ENCODE data around the gene CTXND1.
"Not testable (repeated sequence)": the region's sequence is repeated elsewhere in the genome, so short reads cannot be mapped to it uniquely, and the experiment has no call there.

The CTXND1 gene

DNA sequence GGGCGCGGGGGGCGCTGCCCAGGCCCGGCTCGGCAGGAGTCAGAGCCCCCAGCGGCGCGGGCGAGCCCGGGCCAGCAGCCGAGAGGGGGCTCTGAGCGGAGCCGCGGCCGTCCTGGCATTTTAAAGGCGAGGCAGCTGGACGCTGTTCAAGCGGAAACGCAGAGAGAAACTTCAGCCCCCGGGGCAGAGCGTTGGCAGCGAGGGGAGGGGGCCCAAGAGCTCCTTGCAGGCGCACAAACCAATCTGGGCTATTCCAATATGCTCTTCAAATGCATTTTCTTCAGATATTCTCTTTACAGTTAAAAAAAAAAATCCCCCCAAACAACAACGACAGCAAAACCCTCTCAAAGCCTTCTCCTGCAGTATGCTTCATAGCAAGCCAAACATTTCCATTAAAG lies at the start of gene CTXND1:
TSS of gene CTXND1 (minus strand) at position 93 of the 398 bp plus-strand sequence. CDS start 50,264 bp downstream, outside the sequence.
- no peak for DNase-seq (ENCODE audit: low spot score)

DNA sequence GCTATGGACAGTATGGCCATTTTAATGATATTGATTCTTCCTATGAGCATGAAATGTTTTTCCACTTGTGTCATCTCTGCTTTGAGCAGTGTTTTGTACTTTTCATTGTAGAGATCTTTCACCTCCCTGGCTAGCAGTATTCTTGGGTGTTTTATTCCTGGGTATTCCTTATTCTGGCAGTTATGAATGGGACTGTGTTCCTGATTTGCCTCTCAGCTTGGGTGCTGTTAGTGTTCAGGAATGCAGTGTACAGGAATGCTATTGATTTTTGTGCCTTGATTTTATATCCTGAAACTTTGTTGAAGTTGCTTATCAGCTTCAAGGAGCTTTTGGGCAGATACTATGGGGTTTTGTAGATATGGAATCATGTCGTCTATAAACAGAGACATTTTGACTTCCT lies 49.5 kb upstream of the CTXND1 start:
- no peak for DNase-seq (ENCODE audit: low spot score)

DNA sequence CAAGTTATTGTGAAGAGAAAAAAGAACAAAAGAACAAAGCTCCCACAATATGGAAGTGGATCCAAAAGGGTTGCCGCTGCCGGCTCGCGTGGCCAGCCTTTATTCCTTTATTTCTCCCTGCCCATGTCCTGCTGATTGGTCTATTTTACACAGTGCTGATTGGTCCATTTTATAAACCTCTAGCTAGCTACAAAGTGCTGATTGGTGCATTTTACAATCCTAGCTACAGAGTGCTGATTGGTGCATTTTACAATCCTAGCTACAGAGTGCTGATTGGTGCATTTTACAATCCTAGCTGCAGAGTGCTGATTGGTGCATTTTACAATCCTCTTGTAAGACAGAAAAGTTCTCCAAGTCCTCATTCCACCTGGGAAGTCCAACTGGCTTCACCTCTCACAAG lies 43.8 kb upstream of the CTXND1 start:
- DNase-seq (ENCODE audit: low spot score), result not testable (repeated sequence)

DNA sequence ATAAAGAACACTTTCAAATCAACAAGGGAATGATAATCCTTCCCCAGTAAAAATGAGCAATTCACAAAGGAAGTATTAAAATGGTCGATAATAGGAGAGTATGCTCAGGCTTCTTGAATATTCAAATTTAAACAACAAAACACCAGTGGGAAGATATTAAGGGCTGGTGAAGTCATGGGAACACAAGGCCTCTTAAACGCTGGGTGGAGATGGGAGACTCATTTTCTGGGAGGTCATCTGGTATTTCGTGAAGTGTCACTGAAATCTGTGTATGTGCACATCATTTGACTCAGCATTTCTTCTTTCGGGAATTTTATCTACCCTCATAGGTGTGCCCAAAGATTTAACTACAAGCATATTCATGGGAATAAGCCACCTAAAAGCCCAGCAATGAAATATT lies 40.1 kb upstream of the CTXND1 start:
- no peak for DNase-seq (ENCODE audit: low spot score)

DNA sequence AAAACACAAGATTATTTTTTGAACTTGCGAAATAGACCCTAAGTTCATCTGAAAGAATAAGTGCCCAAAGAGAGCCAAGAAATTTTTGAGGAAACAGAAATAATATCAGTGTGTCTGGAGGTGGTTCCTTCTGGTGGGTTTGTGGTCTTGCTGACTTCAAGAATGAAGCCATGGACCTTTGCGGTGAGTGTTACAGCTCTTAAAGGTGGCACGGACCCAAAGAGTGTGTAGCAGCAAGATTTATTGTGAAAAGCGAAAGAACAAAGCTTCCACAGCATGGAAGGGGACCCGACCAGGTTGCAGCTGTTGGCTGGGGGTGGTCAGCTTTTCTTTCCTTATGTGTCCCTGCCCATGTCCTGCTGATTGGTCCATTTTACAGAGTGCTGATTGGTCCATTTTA lies 38.9 kb upstream of the CTXND1 start:
- not testable (repeated sequence) for DNase-seq (ENCODE audit: low spot score)

DNA sequence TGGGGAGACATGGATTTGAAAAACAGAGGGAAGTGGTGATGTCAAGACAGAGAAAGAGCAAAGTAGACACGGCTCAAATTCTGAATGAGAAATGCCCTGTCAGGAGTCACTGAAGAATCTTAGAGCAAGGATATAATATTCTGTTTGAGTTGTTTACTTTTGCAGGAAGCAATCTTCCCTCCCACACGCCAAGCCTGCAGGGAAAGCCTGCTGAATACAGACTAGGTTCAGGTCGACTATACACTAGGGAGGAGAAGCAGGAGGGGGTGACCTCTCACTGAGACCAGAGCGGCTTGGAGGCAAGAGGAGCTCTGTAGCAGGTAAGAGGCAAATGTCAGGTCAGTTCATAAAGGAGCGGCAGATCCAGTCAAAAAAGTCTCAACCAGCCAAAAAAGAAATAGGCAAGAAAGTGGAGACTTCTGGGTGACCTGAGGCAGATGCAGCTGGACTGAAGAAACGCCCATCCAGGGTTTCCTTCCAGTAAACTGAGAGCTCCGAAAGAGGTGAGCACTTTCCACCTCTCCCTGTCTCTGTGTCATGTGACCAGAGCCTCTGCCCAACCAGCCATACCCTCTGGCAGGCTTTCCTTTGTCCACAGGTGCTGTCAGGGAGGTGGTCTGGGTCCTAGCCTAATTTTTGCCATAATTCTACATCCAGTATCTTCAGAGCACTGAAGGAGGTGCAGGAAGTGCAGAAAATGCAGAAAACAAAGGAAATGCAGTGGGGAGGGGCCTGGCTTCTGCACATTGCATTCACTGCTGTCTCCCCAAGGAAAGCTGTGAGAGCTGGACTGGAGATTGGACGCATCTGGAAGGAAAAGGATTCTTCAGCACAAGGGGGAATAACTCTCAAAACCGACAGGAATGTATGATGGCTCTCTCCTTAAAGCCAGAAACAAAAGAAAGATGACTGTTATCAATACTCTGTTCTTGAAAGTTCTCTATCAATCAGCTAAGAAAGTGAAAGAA lies 37.8 kb upstream of the CTXND1 start:
- DNase-seq (ENCODE audit: low spot score), result no peak

DNA sequence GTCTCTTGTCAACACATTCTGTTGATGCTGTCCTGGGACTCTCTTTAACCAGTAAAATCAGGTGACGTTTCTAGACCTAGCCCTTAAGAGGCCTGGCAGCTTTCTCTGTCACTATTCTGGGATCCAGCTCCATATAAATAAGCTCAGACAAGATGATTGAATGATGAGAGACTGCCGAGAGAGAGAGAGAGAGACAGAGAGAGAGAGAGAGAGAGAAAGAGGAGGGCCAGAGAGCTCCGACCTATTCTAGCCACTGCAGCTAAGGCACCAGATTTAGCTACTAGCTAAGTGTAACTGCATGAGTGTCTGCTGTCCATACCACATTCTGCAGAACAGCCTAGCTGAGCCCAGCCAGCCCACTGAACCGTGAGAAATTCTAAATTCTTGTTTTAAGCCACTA lies 36.1 kb upstream of the CTXND1 start:
- DNase-seq (ENCODE audit: low spot score), result no peak

DNA sequence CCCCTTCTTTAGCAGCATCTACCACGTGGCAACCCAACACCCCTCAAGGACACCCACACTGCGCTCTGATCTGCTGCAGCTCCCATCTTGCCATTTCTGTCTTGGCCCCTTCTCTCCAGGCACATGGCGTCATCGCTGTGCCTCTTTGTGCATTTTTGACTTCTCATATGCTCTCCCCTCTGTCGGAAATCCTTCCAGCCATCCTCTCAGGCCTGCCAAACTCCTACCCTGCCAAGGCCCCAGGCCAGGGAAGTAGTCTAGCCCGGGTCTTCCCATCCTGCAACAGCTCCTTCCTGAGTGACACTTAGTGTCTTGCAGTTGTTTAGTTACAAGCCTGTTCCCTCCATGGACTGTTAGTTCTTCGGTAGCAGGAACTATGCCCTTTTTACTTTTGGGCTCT lies 34.0 kb upstream of the CTXND1 start:
- no peak for DNase-seq (ENCODE audit: low spot score)

DNA sequence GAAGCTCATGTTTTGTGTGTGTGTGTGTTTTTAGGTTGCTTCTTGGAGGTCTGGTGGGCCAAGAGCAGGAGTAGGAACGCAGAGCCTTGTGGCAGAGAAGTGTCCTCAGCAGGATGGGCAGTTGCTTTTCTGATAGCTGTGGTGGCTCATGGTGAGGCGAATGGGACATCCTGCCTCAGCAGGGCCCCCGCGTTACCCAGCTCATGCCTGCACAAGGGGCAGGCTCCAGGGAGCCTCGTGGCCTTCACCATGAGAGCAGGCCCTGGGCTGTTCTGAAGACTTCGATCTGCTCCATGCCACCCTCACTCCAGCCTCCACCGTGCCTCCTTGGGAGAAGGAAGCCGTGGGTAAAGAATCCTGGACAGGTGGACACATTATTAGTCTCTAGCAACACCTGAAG lies 33.4 kb upstream of the CTXND1 start:
- no peak for DNase-seq (ENCODE audit: low spot score)

DNA sequence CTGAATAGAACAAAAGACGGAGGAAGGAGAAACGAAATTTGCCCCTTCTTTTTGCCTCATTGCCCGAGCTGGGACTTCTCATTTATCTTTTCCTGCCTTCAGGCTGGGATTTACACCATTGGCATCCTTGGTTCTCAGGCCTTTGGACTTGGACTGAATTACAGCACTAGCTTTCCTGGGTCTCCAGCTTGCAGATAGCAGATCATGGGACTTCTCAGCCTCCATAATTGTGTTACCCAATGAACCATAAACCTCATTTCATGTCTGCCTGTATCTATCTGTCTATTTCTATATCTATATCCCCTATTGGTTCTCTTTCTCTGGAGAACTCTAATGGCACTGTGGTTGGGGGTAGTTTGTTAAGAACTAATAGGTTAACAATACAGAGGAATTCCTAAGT lies 31.5 kb upstream of the CTXND1 start:
- no peak for DNase-seq (ENCODE audit: low spot score)

DNA sequence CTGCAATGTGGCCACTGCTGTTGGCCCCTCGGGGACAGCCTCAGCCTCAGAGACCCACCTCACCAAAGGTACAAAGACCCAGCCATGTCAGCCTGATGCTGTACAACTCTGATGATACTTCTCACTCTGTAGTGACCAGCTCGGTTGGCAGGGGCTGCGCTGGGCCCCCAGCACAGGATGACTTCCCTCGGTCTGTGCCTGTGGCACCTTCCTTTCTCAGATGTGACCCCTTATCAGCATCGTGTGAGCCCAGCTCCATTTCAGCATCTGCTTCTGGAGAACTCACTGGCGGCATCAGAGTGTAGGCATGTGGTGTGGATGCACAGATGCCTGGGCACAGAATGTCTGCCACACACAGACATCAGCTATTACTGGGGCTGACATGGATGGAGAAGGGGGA lies 25.1 kb upstream of the CTXND1 start:
- DNase-seq (ENCODE audit: low spot score), result no peak

DNA sequence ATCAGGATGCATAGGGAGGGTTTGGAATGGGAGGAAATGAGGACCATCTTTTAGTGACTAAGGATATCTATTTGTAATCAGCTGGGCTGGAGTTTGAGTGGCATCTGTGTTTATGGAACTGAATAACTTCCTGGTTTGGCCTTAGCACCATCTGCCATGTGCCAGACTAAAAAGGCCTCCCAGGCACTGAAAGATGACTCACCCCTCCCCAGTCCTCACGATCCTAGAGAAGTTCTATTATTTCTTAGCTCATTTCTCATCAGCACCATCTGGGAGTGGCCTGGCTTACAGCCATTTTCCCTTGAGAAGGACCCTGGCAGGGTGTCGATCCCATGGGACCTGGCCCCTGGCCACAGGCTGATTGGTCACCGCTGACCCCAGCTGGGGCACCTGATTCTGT lies 23.9 kb upstream of the CTXND1 start:
- DNase-seq (ENCODE audit: low spot score), result no peak

DNA sequence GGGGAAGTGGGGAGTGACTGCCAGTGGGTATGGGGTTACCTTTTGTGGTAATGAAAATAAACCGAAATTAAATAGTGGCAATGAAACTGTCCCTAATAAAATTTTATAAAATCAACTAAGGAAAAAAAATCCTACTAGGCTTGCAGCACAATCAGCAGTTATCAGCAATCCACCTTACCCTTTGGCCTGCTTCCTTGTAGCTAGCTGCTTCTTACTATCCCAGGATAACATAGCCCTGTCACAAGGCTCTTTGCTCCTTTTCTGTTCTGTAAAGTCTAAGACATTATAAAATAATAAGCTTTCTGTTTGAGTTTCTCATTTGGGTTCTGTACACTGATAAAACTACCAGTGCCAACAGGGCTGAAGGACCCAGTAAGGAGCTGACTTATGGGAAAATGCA lies 23.0 kb upstream of the CTXND1 start:
- no peak for DNase-seq (ENCODE audit: low spot score)

DNA sequence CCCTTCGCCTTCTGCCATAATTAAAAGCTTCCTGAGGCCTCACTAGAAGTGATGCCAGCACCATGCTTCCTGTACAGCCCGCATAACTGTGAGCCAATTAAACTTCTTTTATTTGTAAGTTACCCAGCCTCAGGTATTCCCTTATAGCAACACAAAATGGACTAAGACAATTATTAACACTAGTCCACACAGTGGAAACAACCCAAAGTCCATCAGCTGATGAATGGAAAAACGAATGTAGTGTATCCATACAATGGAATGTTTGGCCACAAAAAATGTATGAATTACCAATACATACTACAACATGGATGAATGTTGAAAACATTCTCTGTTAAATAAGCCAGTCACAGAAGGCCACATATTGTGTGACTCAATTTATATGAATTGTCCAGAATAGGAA lies 22.5 kb upstream of the CTXND1 start:
- DNase-seq (ENCODE audit: low spot score), result no peak

DNA sequence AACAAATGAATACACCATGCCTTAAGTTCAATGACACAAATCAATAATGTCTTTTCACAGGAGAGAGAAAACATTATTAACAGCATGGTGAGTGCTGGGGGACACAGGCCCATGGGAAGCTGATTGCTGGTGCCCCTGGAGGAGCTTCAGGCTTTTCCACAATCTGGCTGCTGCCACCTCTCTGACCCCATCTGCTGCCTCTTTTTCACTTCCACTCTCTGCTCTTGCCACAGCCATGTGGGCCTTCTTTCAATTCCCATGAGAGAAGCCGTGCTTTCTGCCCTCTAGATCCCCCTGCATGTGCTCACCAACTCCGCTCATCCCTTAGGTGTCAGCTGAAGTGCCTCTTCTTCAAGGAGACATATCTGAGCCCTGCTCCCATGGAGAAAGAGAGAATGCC lies 21.0 kb upstream of the CTXND1 start:
- DNase-seq (ENCODE audit: low spot score), result no peak

DNA sequence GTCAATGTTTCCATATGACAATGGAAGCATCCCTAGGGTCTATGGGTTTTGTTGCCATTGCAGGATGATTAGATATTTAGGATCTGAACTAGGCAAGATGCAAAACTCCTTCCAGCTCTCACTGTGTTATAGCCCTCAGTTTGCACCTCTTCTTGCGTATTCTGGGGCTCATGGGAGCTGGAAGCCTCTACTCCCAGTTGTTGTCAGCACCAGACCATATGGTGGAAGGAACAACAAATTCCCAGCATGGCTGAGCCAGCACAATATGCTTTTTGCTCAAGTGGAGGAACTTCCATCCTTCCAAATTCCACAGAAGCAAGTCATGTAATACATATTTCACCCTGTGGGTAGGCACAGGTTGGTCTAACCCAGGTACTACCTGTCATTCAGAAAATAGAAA lies 18.5 kb upstream of the CTXND1 start:
- DNase-seq (ENCODE audit: low spot score), result no peak

DNA sequence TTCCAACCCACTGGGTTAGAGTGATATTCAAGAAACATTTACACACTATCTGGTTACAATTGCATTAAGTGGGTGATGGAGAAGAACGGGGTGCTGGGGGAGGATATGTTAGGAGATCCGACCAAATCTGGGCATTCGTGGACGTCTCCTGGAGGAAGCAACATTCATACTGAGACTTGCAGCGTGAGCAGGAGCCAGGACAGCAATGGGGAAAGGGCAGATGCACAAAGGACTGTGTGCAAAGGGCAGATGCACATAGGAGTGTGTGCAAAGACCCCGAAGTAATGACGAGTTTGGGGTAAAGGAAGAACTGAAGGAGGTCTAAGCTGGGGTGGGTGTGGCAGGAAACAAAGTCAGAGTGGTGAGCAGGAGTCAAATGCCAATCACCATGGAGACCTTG lies 16.1 kb upstream of the CTXND1 start:
- no peak for DNase-seq (ENCODE audit: low spot score)

DNA sequence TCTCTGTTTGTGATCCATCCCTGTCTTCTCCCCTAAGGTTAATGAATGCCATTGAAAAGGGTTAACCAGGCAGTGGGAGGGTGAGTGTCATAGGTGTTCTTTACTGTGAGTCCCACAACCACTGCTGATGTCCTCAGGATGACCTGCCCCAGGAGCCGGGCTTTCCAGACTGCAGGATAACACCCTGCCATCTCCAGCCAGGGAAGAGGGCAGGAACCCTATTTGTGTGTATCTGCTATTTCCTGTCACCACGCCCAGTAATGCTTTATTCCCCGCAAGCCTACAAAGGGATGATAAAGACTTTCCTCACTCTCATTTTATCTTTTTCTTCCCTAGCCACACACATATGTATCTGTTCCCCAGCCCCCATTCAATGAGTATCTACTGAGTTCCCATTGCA lies 15.6 kb upstream of the CTXND1 start:
- no peak for DNase-seq (ENCODE audit: low spot score)

DNA sequence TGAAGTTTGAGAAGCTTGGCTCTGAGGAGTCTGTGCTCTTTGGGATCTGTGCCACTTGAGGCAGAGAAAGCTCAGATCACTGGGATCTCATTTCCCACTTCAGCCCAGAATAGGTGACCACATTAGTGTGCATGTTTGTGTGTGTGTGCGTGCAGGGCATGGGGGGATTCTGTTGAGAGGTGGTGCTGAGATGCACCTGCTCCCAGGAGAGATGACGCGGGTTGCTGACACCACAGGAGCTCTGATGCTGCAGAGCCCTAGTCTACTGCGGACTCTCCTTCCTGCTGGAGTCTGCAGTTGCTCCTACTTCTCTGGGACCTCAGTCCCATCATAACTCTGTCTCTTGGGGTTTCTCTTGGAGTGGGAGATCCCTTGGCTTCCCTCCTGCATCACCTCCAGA lies 14.7 kb upstream of the CTXND1 start:
- no peak for DNase-seq (ENCODE audit: low spot score)

DNA sequence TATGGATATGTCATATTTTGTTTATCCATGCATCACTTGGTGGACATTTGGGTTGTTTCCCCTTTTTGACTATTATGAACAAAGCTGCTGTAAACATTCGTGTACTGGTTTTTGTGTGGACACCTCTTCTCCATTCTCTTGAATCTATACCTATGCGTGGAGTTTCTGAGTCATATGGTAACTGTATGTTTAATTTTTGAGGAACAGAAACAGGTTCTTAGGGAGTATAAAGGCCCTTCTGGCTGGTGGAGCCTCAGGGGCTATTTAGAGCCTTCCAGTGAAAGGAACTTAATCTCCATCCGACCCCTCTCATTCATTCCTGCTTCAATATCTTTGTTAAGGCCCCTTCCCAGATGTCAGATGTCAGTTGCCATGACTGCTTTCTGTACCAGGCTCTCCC lies 14.1 kb upstream of the CTXND1 start:
- DNase-seq (ENCODE audit: low spot score), result no peak

DNA sequence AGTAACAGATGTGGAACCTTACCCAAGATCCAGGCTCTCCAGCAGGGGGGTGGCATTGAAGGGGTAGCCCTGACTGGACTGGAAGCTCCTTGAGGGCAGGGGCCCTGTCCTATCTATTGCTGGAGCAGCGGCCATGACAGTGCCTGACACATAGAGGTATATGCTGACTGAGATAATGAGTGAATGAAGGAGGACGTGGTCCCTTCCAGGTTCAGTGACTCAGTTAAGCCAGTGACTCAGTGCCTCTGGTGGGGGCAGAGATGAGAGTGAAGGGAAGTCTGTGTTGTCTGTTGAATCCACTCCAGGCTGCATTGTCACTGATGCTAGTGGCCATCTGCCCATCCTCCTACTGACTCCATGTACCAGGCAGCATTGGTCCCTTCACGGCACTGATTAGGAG lies 13.0 kb upstream of the CTXND1 start:
- no peak for DNase-seq (ENCODE audit: low spot score)

DNA sequence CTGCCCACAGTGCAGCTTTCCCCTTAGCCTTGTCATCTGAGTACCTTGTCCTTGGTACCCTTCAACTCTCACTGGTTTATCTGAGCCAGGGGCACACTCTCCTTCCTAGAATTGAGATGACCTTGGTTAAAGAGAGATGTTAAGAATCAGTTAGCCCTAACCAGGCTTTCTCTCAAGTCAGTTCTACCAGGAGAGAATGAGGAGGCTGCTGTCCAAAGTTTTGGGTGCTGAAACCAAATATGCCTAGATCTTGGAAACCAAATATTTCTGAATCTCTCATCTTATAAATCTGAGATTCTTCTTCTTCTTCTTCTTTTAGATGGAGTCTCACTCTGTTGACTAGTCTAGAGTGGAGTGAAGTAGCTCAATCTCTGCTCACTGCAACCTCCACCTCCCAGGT lies 12.0 kb upstream of the CTXND1 start:
- no peak for DNase-seq (ENCODE audit: low spot score)

DNA sequence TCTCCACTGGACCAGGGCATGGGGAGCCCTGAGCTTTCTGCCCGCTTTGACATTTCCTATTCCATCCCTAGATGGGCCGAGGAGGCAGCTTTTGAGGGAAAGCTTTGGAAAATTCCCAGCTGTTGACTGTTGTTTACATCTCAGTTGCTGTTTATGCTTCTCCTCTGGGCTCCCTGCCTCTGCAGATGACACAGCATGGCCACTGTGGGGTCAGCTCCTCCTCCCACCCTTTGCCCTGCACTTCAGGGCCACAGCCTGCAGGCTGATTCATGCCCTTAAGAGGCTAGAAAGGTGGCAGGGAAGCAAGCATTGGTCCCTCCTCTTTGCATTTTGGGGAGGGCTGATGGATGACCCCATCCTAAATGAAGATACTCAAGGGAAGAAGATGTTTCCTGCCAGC lies 8.5 kb upstream of the CTXND1 start:
- DNase-seq (ENCODE audit: low spot score), result no peak

DNA sequence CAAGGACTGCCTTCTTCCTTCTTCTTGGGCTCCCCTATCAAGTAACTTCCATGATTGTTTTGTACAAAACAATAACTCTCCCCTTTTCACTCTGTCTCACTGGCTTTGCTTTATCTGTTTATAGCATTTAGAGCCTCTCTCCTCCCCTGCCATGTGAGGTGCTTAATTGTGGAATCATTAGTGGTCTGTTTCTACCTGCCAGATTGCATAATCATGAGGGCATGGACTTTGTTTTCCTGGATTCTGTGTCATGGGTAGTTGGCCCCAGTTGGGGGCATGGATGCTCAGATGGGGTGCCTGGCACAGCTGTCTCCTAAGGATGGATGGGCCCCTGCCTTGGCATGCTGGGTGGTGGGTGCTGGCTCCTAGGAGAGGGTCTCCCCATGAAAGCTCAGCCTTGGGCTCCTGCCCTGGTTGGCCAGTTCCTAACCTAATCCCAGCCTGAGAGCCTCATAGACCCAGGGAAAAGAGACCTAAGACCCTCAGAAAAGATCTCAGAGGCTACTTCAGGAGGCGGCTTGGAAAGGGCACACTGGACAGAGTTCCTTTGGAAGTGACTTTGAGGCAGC lies 8.0 kb upstream of the CTXND1 start:
- DNase-seq (ENCODE audit: low spot score), result no peak

All from NAMALWA (cell line).